Stimulated activated CD4-positive, alpha-beta T cell treated with anti-CD3 and anti-CD28 coated beads, Interleukin-4, amount 100 ng/mL, for 48 hours (primary cell): ENCODE measurements around the gene HYAL4.

ENCODE experiments used
- DNase-seq, 2 donors: peaks; one replicate each; pipeline ENCODE4 v3.0.0-alpha.2; 2020; ENCODE audit warnings: low read depth in 2 of 2

The HYAL4 gene

GRCh38 chr7:123916240-123916724, 71.3 kb downstream of the HYAL4 start:
- DNase-seq, result no peak

GRCh38 chr7:123917878-123918277, 72.9 kb downstream of the HYAL4 start:
- DNase-seq, result no peak

- DNase-seq, result no peak
Measured at GRCh38 chr7:123918309-123918708, 73.3 kb downstream of the HYAL4 start.

- no peak for DNase-seq
Measured at GRCh38 chr7:123923599-123923998, 78.6 kb downstream of the HYAL4 start.

- DNase-seq, result no peak
Measured at GRCh38 chr7:123924941-123925340, 80.0 kb downstream of the HYAL4 start, which contains the start of gene SPAM1. Gene SPAM1, plus strand, starts transcription at chr7:123925241. Its CDS starts 28,330 bp downstream, at chr7:123953571.
